VCaP (cell line): ENCODE measurements around the gene SLC13A3.

Source experiments
- H3K27ac ChIP-seq: fragments of 450-650 bp; 2 replicates; pipeline ENCODE4 v1.5.1; 2017
- CTCF ChIP-seq: fragments of 450-650 bp; conservative IDR thresholded peaks from 2 replicates; pipeline ENCODE4 v1.5.1; 2017; ENCODE audit warnings: mild to moderate bottlenecking, moderate library complexity

The SLC13A3 gene

GRCh38 chr20:46588532-46589511 lies 62.4 kb downstream of the SLC13A3 start:
- no peak for TF ChIP-seq CTCF
- no peak overlapping the region for H3K27ac ChIP-seq

- no peak overlapping the region for H3K27ac ChIP-seq
- no peak for TF ChIP-seq CTCF
Measured at GRCh38 chr20:46587986-46588385, 63.3 kb downstream of the SLC13A3 start.

- no peak for TF ChIP-seq CTCF
- H3K27ac ChIP-seq = no peak overlapping the region
Measured at GRCh38 chr20:46586724-46587123, 64.5 kb downstream of the SLC13A3 start.

GRCh38 chr20:46584508-46584907 lies 66.8 kb downstream of the SLC13A3 start:
- no peak for TF ChIP-seq CTCF
- H3K27ac ChIP-seq = peak overlapping the region; percentile 36

- H3K27ac ChIP-seq = peak overlapping the region; percentile 36
- no peak for TF ChIP-seq CTCF
Measured at GRCh38 chr20:46583411-46584214, 67.6 kb downstream of the SLC13A3 start.

- no peak for TF ChIP-seq CTCF
Measured at GRCh38 chr20:46582648-46583047, 68.6 kb downstream of the SLC13A3 start.

GRCh38 chr20:46581391-46581790 lies 69.9 kb downstream of the SLC13A3 start:
- TF ChIP-seq CTCF = no peak
- no peak overlapping the region for H3K27ac ChIP-seq

More at GRCh38 chr20:46582648-46583047, 68.6 kb downstream of the SLC13A3 start:
- H3K27ac ChIP-seq = no peak overlapping the region
